DND-41 (cell line): ENCODE results near the gene CALR.

Source experiments
- EZH2 ChIP-seq: IDR thresholded peaks from 3 replicates; pipeline ENCODE4 v1.6.1; 2012; ENCODE audit warnings: borderline replicate concordance, low read depth, mild to moderate bottlenecking, moderate library complexity, low read length, inconsistent platforms; ENCODE audit not compliant: severe bottlenecking
- TF ChIP-seq, protein P1 (sequence below): IDR thresholded peaks from 2 replicates; pipeline ENCODE4 v1.5.1; 2012; ENCODE audit warnings: borderline replicate concordance, low read length, moderate library complexity, mild to moderate bottlenecking; ENCODE audit not compliant: poor library complexity, severe bottlenecking; ENCODE audit errors: extremely low read depth

DNA sequence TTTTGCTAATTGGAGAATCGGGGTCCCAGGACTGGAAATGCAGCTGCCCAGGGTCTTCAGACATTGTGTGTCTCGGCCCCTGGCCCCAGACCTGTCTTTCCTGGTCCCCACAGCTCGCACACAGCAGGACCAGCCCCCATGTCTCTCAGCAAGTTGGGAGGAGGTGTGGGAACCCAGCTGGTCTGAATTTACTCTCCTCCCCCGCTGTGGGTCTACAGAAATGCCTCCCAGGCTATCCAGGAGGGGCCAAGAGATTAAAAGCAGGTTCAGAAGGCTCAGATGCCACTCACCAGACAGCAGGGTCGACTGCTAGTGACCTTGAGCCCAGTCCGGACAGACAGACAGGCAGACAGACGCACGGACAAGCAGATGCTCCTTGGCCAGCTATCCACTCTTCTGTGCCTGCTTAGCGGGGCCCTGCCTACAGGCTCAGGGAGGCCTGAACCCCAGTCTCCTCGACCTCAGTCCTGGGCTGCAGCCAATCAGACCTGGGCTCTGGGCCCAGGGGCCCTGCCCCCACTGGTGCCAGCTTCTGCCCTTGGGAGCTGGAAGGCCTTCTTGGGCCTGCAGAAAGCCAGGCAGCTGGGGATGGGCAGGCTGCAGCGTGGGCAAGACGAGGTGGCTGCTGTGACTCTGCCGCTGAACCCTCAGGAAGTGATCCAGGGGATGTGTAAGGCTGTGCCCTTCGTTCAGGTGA, 31.0 kb downstream of the CALR start, which contains the start of gene DAND5:
- TF ChIP-seq, protein P1, sequence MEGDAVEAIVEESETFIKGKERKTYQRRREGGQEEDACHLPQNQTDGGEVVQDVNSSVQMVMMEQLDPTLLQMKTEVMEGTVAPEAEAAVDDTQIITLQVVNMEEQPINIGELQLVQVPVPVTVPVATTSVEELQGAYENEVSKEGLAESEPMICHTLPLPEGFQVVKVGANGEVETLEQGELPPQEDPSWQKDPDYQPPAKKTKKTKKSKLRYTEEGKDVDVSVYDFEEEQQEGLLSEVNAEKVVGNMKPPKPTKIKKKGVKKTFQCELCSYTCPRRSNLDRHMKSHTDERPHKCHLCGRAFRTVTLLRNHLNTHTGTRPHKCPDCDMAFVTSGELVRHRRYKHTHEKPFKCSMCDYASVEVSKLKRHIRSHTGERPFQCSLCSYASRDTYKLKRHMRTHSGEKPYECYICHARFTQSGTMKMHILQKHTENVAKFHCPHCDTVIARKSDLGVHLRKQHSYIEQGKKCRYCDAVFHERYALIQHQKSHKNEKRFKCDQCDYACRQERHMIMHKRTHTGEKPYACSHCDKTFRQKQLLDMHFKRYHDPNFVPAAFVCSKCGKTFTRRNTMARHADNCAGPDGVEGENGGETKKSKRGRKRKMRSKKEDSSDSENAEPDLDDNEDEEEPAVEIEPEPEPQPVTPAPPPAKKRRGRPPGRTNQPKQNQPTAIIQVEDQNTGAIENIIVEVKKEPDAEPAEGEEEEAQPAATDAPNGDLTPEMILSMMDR, result no peak
- TF ChIP-seq EZH2, result no peak
